Measurements from ENCODE around the gene FGGY. TPM values are rescaled to one million over a fixed set of nuclear protein-coding genes. Genes with fewer than 3 reads are reported as not detected.

Gene FGGY
- total RNA-seq, 4 donors from 2014 or later, result 12.4 to 17.5 (median 16.1) TPM

DNA sequence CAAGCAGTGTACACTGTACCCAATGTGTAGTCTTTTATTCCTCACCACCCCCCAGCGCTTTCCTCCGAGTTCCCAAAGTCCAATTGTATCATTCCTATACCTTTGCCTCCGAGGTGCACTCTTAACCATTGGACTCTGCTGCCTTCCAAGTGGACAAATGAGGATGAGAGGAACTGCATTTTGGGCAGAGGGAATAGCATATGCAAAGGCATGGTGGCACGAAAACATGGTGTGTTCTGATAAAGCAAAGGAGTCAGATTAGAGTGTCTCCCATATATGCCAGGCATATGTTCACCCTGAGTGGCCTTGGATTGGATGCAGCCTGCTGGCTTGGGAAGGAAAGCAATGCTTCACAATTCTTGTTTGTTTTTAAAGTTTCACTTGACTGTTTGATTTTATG, 25.5 kb downstream of the FGGY start:
- Histone ChIP-seq H3K9me3 (no peaks in the 10 kb centered on the region), H3K27ac (no peak overlapping the region), H3K4me3 (no peak overlapping the region), H3K4me1 (peaks cover 8% of the 10 kb centered on the region), H3K27me3 (no peaks in the 10 kb centered on the region), H3K36me3 (no peaks in the 10 kb centered on the region)
- TF ChIP-seq EP300 (IDR thresholded peaks at IDR 0.05), result no peak
- TF ChIP-seq, protein P1, sequence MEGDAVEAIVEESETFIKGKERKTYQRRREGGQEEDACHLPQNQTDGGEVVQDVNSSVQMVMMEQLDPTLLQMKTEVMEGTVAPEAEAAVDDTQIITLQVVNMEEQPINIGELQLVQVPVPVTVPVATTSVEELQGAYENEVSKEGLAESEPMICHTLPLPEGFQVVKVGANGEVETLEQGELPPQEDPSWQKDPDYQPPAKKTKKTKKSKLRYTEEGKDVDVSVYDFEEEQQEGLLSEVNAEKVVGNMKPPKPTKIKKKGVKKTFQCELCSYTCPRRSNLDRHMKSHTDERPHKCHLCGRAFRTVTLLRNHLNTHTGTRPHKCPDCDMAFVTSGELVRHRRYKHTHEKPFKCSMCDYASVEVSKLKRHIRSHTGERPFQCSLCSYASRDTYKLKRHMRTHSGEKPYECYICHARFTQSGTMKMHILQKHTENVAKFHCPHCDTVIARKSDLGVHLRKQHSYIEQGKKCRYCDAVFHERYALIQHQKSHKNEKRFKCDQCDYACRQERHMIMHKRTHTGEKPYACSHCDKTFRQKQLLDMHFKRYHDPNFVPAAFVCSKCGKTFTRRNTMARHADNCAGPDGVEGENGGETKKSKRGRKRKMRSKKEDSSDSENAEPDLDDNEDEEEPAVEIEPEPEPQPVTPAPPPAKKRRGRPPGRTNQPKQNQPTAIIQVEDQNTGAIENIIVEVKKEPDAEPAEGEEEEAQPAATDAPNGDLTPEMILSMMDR (IDR thresholded peaks at IDR 0.05), result no peak
- WGBS, result 97% methylated on average over 4 of the region's 4 CpGs
- DNase-seq (ENCODE audit: low spot score in 2 of 2), result no peak

DNA sequence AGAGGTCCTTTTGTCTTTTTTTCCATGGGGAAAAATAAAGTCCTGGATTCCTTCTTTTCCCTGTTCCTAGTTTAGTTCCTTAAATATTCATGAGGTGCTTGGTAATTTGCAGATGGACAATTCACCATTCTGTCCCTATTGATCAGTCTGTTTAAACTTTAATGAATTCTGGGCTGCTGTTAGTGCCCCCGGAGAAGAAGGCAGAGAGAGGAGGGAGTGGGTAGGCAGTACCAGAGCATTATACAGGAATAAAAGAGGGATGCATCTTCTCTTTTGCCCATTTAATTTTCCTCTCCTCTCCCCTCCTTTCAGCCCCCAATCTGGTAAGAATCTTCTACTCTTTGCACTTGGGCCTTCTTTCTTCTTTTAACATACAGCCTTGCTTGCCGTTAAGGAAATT, 25.9 kb downstream of the FGGY start:
- TF ChIP-seq, protein P1 (IDR thresholded peaks at IDR 0.05), result no peak
- TF ChIP-seq POLR2A (IDR thresholded peaks at IDR 0.05) (no peak), EP300 (IDR thresholded peaks at IDR 0.05) (no peak), POLR2AphosphoS5 (IDR thresholded peaks at IDR 0.05) (no peak)
- H3K9me3 ChIP-seq, result no peaks in the 10 kb centered on the region
- H3K4me1 ChIP-seq, result peaks cover 8% of the 10 kb centered on the region
- H3K4me3 ChIP-seq, result no peak overlapping the region
- DNase-seq (ENCODE audit: low spot score in 2 of 2), result no peak
- no peak overlapping the region for H3K27ac ChIP-seq
- 90% methylated on average over 2 of the region's 2 CpGs for WGBS
- H3K27me3 ChIP-seq, result no peaks in the 10 kb centered on the region
- no peaks in the 10 kb centered on the region for H3K36me3 ChIP-seq

DNA sequence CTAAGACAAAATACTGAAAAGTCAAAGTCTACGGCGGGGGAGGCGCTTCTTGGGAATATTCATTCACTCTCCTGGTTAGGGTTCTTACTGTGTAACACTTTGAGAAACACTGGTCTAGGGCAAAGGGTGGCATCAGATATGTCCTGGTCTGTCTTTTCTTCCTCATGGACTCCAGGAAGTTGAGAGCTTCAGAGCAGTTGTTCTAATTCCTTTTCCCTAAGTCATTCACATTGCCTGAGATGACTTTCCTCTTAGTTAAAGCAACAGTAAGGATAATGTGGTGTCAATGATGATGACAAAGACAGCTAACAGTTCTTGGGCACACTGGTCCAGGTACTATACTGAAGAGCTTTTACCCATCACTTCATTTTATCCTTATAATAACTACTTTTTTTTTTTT, 27.0 kb downstream of the FGGY start:
- WGBS, result over 99% methylated on average over 3 of the region's 3 CpGs
- no peak for DNase-seq (ENCODE audit: low spot score in 2 of 2)
- TF ChIP-seq POLR2AphosphoS5 (IDR thresholded peaks at IDR 0.05) (no peak), EP300 (IDR thresholded peaks at IDR 0.05) (no peak), POLR2A (IDR thresholded peaks at IDR 0.05) (no peak)
- TF ChIP-seq, protein P1 (IDR thresholded peaks at IDR 0.05), result no peak

DNA sequence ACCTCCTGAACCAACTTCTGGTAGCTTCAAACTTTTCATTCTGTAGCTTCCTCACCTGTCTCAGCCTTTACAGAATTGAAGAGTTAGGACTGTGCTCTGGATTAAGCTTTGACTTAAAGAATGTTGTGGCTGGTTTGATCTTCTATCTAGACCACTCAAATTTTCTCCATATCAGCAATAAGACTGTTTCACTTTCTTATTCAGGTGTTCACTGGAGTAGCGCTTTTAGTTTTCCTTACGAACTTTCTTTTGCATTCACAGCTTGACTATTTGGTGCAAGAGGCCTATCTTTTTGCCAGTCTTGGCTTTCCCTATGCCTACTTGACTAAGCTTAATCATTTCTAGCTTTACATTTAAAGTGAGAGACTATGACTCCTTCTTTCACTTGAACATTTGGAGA, 31.5 kb downstream of the FGGY start:
- H3K36me3 ChIP-seq, result no peaks in the 10 kb centered on the region
- 85% methylated on average over 2 of the region's 2 CpGs for WGBS
- no peak for DNase-seq (ENCODE audit: low spot score in 2 of 2)

More for the DNA sequence above, 27.0 kb downstream of the FGGY start:
- H3K9me3 ChIP-seq, result no peaks in the 10 kb centered on the region
- H3K4me3 ChIP-seq, result no peak overlapping the region
- H3K27me3 ChIP-seq, result no peaks in the 10 kb centered on the region
- no peaks in the 10 kb centered on the region for H3K36me3 ChIP-seq
- no peaks in the 10 kb centered on the region for H3K4me1 ChIP-seq
- H3K27ac ChIP-seq, result no peak overlapping the region

DNA sequence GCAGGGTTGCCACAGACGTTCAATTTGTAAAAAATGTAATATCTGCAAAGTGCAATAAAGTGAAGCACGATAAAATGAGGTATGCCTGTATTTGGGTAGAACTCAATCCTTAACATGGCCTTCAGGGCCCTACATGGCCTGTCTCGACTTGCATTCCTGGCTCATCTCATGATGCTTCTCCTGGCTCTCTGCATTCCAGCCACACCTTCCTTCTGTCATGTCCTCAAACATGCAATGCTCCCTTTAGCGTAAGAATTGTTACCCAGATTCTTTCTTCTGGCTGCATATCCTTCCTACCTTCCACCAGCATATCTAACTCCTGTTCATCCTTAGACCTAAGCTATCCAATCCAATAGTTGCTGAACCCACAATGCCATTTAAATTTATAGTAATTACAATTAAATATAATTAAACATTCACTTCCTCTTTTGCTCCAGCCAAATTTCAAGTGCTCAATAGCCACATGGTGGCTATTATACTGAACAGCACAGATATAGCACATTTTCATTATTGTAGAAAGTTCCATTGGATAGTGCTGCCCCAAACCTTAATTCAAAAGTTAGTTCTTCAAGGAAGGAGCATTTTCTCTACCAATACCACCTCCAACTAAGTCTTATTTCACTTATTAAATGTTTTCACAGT, 32.6 kb downstream of the FGGY start:
- TF ChIP-seq POLR2AphosphoS5 (IDR thresholded peaks at IDR 0.05) (no peak), EP300 (IDR thresholded peaks at IDR 0.05) (no peak), POLR2A (IDR thresholded peaks at IDR 0.05) (no peak)
- TF ChIP-seq, protein P1 (IDR thresholded peaks at IDR 0.05), result no peak
- WGBS, result 51% methylated on average over 4 of the region's 4 CpGs
- Histone ChIP-seq H3K27ac (no peak overlapping the region), H3K4me3 (no peak overlapping the region), H3K4me1 (no peaks in the 10 kb centered on the region), H3K9me3 (no peaks in the 10 kb centered on the region), H3K36me3 (no peaks in the 10 kb centered on the region), H3K27me3 (no peaks in the 10 kb centered on the region)
- no peak for DNase-seq (ENCODE audit: low spot score in 2 of 2)

More for the DNA sequence above, 31.5 kb downstream of the FGGY start:
- Histone ChIP-seq H3K4me1 (no peaks in the 10 kb centered on the region), H3K27ac (no peak overlapping the region), H3K4me3 (no peak overlapping the region), H3K27me3 (no peaks in the 10 kb centered on the region), H3K9me3 (no peaks in the 10 kb centered on the region)
- TF ChIP-seq, protein P1 (IDR thresholded peaks at IDR 0.05), result no peak
- TF ChIP-seq EP300 (IDR thresholded peaks at IDR 0.05) (no peak), POLR2A (IDR thresholded peaks at IDR 0.05) (no peak), POLR2AphosphoS5 (IDR thresholded peaks at IDR 0.05) (no peak)
